ENCODE measurements around the gene NHS.

The NHS gene

DNA sequence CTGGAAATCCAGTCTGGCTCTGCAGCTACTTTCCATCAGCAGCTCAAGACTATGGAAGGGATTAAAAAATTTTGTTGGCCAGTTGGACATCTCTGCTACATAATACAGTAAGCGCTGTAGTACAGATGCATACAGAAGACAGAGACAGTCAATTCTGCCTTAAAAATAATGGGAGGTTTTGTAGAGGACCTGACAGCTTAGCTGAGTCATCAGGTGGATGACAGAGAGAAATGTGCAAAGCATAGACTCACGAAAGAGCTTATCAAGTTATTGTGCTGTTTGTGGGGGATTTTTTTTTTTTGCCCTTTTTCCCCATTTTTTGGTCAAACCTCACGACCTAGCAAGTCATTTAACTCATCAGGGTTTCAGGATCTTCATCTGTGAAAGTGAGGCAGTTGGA is 213.3 kb downstream of the NHS start:
- no peak for DNase-seq (ENCODE audit: low read depth in 2 of 2)

DNA sequence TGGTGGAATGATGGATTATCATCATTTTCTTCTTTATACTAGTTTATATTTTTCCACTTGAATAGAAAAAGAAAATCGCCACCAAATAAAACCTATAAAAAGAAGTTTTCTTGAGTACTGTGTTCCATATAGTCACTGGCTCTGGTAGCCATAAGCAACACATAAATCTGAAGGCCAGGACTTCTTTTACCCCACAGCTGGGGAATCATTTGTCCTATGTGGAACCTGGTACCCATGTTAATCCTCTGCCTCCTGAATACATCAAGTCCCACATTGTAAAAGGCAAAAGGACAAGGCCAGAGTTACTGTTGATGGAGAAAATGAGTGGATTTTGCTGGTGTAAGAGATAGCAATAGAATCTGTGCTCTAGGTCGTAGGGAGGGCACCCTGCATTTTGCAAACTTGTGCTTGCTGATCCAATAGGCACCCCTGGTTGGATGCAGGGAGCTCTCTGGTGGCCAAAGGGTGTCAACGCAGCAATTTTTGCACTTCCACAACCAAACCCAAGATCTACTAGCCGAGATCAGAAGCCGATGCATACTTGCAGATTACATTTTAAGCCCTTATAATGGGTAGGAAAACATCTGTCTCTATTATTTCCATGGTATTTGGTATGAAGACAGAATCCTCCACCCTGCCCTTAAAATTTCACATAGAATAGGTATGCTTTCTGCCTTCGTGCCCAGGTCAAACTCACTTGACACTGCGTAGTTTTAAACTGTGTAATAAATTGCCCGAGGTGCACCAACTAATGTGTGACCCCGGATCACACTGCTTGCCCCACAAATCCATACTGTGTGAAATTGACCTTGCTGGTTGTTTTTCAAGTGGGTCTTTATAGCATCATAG is 216.1 kb downstream of the NHS start:
- peak; percentile 13 to 16 for DNase-seq (ENCODE audit: low read depth in 2 of 2)

DNA sequence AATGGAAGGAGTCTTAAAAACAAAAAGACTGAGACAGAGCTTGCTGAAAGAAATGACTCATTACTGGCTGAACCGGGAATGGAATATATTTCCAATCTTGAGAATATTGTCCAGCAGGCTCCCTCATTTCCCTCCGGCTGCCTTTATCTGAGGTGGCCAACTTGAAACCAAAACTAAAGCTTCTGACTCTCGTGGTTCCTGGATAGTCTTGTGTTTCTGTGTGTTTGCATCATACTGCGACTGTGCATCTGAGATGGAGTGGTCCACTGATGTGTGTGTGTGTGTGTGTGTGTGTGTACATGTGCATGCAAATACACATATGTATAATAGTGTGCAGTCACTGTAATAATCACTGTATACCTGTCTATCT is 216.7 kb downstream of the NHS start:
- DNase-seq (ENCODE audit: low read depth in 2 of 2), result no peak

DNA sequence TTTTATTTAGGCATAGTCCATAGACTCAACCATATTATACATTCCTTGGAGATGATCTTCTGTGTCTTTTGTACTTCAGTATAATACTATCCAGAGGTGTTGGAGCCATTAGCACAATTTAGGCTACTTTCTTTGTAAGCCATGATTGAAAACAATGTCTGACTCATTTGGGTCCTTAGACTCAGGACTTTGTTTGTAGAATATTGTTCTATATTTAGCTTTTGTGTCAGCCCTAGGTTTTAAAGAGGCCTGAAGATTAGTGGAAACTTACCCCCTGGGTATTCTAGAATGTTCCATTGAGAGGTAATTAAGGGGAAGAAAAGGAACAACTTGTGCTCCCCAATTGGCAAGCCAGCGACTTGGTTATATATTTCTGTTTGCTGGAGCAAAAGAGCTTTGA is 217.1 kb downstream of the NHS start:
- no peak for DNase-seq (ENCODE audit: low read depth in 2 of 2)

DNA sequence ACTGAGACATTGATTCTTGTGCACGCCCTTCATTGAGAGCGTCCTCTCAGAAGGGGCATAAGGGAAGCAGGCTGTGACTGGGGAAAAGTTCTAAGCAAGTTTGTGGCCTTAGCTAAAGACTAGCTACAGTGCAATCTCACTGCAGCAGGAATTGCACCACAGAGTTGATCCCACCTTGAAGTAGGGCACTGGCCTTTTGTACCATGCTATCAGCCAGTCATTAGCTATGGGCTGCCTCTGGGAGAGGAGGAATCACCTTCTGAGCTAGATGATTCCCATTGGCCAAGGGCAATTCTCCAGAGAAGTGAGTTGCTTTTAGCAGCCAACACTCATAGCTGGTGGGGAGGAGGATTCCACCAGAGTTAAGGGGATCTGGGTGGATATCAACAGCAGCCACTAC is 219.7 kb downstream of the NHS start:
- no peak for DNase-seq (ENCODE audit: low read depth in 2 of 2)

DNA sequence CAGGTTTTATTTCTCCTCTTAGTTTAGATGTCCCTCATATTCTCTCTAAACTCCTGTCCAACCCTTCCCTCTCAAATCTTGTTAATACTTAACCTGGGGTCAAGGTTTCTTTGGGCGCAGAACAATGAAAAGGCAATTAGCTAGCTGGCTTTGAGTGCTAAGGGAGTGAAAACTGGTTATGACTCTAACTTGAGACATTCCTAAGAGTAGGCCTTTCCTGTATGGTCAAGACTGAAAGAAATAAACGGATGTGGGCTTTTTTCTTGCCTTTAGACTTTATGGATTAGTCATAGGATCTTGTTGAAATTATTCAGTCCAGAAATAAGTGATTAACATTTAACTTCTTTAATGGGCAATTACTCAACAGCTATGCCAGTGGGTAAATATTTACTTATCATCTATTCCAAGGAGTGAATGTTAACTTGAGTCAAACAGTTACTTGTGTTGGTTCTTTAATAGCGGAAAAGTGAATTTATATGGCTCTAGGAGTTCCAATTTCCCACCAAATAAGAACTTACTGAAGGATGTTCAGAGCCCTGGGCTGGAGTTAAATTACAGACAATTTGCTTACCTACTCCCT is 220.5 kb downstream of the NHS start:
- DNase-seq (ENCODE audit: low read depth in 2 of 2), result no peak

DNA sequence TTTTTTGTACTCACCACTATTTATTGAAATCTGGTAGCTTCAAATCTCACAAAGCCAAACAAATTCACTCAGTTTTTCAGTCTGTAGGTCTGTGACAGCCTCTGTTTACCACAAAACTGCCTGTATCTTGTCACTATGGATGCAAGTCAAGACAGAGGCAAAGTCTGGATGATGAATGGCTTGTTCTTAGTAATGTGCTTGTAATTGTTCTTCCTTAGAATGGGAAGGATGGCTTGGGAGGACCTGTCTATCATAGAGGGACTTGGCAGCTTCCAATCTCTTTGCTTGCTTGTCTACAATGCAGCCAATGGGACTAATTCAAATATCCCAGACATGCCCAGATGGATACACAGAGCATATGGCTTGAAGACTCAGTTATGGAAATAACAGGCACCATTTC is 221.1 kb downstream of the NHS start:
- no peak for DNase-seq (ENCODE audit: low read depth in 2 of 2)

DNA sequence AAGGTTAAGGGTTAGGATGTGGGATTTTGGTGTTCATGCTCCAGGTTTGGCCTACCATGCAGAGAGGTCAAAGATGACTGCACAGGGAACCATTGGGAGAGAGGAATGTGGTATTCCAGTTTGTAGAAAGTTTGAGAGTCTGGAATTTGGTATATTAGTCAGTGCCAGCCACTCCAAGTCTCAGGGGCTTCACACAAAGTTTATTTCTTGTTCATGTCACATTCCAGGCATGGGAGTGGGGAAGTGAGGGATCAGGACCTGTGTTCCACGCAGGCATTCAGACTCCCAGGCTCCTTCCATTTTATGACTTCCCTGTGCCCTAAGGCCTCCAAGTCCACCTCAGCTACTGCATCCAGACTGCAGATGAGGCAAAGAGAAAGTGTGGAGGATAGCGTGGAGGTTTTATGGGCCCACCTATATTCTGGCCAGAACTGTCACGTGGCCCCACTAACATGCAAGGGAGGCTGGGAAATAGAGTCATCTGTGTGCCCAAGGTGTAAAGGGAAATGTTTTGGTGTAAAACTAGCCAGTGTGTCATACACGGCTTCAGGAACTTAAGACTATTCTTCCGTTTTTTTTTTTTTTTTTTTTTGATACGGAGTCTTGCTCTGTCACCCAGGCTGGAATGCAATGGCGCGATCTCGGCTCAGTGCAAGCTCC is 221.7 kb downstream of the NHS start:
- no peak for DNase-seq (ENCODE audit: low read depth in 2 of 2)

DNA sequence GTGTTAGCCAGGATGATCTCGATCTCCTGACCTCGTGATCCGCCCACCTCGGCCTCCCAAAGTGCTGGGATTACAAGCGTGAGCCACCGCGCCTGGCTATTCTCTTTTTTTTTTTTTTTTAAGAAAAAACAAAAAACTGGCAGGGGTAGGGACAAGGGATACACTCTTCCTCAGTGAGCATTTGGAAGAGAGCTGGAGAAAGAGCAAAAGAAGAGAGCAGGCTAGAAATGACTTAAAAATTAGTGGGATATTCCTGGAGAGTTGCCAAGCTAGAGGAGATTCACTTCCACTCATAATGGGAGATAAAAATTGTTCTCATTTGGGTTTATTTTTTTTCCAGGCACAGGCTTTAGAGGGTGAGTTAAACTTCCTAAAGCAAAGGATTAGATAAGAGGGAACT is 222.3 kb downstream of the NHS start:
- DNase-seq (ENCODE audit: low read depth in 2 of 2), result no peak

DNA sequence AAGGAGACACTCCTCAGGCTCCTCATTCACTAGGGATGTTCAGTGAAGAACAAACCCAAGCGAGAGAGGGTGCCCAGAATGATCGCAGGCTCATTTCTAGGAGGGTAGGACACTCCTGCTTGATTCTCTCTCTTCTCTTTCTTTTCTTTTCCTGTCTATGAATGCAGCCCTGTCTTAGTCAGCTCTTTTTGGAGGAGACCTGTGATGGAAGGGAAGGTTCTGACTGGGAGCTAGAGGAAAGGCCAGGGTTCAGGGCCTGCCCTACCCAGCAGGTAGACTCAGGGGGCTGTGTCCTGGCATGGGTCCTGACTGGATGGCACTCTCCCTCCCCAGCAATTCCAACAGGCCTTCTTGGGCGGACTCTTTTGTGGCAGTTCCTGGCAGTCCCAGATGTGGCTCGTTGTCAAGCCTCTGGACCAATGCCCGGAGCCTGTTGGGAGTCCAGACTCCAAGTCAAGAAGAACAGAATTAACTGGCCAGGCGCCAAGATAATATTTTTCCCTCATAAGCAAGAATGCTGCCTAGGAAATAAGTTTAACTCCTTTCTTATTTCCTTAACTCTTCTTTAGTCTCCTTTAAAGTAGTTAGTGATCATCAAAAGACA is 222.9 kb downstream of the NHS start:
- DNase-seq (ENCODE audit: low read depth in 2 of 2), result no peak

DNA sequence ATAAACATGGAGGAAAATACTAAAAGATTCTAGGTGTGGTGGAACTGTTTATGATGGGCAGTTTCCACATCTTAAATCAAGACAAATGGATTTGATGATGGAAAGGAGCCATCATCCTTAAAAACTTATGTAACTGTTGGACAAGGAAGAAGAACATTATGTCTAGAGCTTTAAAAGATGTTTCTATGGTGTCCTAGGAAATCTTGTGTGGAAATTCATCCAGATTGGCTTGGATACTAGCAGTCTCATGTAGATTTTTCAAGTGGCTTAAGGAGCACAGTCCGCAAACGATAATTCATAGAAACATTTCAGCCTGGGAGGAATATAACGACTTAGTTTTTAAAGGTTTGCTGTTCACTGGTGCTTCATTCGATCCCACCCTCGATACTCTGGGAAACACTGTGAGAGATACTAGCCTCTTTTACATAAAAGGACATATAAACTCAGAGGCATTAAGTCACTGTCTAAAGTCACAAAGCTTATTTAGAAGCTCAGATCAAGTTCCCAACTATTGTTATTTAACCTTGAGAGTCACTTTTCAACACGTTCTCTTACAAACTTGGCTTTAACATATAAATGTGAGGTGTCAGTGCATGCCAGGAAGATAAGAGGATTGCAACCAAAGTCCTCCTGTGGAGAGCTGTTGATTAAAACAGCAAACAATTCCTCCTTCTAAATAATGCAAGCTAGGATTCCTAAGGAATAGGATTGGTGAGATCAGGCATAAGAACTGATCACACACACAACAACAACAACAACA is 226.6 kb downstream of the NHS start:
- DNase-seq (ENCODE audit: low read depth in 2 of 2), result no peak

DNA sequence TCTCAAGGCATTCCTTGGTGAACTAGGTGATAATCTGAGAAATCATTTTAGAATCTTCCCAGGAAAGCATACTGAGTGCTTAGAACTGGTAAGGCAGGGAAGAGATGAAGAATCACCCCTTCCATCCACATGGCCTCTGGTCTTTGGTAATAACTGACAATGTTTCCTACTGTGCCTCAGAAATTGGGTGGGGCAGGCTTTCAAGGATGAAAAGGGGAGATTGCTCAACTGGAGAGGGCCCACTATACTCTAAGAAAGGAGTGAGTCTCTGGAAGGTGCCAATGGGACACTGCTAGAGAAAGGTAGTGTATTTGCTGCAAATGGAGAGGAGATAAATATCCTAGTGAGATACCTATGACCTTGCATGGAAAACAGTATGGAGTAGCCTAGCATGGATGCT is 227.2 kb downstream of the NHS start:
- no peak for DNase-seq (ENCODE audit: low read depth in 2 of 2)

DNA sequence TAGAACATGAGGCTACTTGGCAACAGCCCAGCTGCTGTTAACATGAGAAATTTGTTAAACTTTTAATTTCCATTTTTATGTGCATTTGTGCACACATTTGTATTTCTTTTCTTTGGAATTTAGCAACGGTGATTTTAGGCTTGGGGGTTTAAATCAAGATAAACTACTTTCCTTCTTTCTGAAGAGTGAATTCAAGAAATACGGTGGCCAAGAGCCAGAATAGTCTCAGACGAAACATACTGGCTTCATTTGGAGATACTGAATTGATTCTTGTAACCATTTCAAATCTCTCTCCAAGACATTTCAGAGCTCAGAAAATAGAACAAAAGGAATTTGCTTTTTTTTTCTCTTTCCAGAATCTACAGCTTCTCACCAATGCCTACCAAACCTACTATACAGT is 228.2 kb downstream of the NHS start:
- no peak for DNase-seq (ENCODE audit: low read depth in 2 of 2)

DNA sequence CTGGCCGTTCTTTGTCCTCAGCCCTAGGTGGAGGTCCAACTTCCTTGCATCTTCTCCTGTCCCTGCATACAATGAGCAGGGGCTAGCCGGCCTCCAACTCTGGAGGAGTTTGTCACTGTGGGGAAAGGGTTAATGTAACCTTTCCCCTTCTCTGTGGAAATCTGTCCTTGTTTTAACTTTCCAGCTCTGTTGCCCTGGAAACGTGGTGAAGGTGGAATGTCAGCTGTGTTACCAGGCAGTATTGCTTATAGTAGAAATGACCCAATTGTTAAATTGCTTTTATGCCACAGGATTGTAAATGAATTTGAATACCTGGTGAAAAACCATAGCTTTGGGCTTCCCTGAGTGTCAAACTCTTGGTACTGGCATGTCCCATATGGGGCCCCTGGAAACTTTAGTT is 230.7 kb downstream of the NHS start:
- no peak for DNase-seq (ENCODE audit: low read depth in 2 of 2)

DNA sequence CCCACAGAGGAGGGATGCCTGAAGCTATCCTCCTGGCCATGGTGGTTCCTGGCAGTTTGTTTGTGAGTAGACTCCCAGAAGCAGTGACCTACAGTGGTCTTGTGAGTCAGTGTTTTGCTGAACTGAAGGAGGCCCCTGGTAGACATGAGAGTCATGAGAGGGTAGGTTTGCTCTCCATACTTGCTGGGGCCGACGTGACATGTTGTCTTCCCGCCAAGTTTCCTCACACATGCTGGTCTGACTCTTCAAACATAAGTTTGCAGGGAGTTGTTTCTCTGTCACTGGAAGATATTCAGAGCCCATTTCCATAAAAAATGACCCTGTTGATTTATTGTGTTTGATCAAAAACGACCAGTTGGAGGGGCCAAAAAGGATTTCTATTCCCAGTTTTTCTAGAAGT is 231.2 kb downstream of the NHS start:
- DNase-seq (ENCODE audit: low read depth in 2 of 2), result no peak

DNA sequence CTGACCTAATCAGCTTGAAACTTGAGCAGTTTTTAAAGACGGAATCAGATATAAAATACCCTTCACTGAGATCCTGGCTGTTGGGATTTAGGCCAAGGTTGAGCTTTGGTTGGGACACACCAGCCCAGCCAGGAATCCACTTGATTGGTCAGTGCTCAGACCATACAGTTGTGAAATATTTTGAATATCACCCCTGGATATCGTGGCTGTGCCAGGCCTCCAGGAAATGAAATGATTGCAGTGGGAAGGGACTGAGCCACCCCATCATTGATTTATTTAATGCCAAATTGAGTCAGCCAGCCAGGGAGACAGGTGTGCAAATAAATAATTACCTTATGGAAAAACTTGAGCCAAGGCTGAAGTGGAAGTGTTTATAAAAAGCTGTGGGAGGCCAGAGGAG is 233.9 kb downstream of the NHS start:
- DNase-seq (ENCODE audit: low read depth in 2 of 2), result no peak

DNA sequence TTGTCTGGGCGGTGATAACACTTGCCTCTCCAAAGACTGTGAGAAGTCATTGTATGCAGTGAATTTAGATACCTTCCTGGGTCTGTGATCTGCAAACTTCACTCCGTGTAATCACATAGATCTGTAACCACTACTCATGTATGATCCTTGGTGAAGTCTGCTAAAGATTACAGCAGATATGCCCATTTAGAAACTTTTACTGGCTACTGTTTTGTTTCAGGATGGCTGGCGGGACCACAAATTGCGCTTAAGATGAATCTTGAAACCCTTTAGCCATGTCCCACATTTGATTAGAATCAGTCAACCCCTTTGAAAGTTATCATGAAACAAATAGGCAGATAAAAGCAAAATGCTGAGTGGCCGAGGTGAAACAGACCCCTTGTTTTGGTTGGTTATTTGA is 235.8 kb downstream of the NHS start:
- DNase-seq (ENCODE audit: low read depth in 2 of 2), result no peak

DNA sequence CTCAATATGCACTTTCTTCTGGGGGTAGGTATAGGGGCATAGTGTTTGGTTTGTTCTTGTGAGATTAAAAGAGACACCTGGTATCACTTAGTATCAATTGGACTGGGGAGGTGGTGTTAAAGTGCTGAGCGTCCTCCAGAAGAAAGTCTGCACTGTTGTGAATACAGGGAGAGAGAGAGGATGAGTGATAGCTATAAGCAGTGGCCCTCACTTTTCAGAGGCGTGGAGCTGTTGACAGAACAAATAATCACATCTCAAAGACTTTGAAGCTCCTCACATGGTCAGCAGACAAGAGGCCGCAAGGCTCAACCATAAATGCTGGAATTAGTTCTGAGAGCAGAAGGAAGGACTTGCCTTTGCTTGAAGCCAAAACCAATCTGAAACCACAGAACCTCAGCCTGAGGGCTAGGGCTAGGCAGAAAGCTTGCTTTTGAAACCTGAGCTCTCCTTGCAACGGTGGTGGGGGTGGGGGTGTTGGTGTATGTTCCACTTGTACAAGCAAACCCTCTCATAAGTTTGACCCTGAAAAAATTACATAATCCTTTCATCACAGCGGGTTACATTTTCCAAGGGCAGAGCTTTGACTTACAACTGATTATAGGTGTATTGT is 239.1 kb downstream of the NHS start:
- DNase-seq (ENCODE audit: low read depth in 2 of 2), result no peak

DNA sequence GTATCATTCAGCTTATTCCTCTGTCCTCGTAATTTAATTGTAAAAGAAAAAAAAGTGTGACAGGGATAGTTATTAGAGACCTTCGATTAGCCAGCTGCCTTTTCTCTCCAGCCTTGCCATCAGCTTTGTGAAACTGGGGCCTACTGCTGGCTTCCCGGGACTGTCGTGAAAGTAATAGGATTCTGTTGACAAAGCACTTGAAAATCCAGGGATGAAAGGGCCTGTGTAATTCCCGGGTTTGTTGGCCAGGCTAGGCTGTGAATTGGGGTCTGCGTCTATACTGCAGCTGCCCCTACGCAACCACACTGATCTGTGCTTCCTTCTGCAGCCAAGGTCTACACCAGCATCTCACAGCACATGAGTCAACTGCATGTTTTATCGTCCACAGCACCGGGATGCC is 241.9 kb downstream of the NHS start:
- DNase-seq (ENCODE audit: low read depth in 2 of 2), result no peak

DNA sequence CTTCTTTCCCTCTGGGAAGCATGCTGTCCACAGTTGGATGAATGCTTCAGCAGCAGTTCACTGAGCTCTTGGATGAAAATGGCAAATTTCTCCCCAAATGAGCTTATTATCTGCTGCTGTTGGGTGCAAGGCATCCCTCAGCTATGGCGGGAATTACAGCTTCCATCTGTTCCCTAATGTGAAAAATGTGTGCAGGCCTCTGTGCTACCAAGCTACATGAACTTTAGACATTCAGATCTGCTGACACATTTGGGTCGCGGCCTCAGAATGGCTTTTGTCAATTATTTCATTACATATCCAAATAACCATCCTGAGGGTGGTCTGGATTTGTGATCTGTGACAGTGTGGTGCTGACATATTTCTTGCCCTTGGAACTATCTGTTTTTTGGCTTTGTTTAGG is 242.8 kb downstream of the NHS start:
- DNase-seq (ENCODE audit: low read depth in 2 of 2), result no peak

DNA sequence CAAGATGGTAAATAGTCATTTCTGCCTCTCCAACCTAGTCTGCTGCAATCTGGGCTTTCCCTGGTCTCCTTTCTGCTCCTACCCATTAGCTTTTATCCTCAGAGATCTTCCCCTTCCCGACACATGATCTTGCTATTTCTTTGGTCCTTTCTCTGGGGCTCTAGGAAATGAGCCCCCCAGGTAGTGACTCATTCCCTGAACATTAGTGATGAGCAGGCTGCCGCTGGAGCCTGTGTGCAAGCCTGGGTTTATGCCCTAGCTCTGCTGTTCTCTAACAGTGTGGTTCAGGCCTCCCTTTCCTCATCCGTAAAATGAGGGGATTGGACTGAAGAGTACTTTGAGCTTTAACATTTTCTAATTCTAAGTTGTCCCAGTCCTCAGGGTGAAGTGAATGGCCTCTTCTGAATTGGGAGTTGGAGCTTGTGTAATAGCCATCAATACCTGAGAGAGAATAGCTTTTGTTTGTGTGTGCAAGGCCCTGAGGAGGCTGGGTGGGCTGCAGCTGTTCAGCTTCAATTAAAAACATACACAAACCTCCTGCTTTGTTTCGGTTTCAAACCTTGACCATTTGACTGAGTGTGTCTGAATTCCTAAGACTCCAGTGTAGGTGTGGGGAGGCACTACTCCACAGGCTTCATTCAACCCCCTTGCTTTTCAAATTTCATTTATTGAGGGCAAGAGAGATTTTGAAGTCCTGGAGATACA is 246.7 kb downstream of the NHS start:
- no peak for DNase-seq (ENCODE audit: low read depth in 2 of 2)

Measured in stimulated activated CD4-positive, alpha-beta T cell treated with anti-CD3 and anti-CD28 coated beads, Interleukin-15, amount 100 ng/mL, for 48 hours (primary cell).